Measurements from ENCODE around the gene LRRC45.

Gene LRRC45

GRCh38 chr17:81994593-81995462 is 28.3 kb upstream of the LRRC45 start:
- DNase-seq = no peak

GRCh38 chr17:81995463-81996231 is 27.5 kb upstream of the LRRC45 start:
- no peak for DNase-seq

- no peak for DNase-seq
Observed at GRCh38 chr17:81996232-81996756, 26.8 kb upstream of the LRRC45 start.

GRCh38 chr17:81996757-81997441 is 26.2 kb upstream of the LRRC45 start:
- DNase-seq = no peak

- DNase-seq = no peak
Observed at GRCh38 chr17:81998212-81998611, 24.9 kb upstream of the LRRC45 start.

DNA sequence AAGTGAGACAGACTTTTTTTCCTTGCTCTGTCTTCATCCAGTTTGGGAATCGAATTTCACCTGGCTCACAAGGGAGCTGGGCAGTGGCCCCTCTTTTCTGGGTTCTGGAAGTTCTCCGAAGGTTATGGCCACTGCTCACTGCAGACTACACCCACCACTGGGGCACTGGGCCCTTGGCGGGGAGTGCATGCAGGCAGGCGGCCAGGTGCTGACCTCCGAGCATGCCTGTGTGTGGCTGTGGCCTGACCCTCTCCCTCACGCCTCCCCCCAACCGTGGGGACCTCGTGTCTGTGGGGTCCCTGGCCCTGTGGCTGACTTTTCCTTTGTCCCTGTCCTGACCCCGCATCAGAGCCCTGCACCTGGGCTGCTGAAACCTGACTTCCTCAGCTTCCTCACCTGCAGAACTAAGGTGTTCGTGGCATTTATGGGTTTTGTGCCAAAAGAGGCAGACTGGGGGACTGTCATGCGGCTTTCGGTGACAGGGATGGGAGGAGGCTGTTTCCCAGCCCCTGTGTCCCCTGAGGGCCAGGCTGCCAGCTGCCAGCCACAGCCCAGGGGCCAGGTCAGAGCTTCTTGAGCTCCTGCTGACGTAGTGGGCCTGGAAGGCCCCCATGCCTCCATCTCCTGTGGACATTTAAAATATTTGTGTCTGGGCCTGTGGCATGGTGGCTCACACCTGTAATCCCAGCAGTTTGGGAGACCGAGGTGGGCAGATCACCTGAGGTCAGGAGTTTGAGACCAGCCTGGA is 24.2 kb upstream of the LRRC45 start:
- no peak for DNase-seq

GRCh38 chr17:81999587-81999975 is 23.5 kb upstream of the LRRC45 start:
- DNase-seq = no peak

DNA sequence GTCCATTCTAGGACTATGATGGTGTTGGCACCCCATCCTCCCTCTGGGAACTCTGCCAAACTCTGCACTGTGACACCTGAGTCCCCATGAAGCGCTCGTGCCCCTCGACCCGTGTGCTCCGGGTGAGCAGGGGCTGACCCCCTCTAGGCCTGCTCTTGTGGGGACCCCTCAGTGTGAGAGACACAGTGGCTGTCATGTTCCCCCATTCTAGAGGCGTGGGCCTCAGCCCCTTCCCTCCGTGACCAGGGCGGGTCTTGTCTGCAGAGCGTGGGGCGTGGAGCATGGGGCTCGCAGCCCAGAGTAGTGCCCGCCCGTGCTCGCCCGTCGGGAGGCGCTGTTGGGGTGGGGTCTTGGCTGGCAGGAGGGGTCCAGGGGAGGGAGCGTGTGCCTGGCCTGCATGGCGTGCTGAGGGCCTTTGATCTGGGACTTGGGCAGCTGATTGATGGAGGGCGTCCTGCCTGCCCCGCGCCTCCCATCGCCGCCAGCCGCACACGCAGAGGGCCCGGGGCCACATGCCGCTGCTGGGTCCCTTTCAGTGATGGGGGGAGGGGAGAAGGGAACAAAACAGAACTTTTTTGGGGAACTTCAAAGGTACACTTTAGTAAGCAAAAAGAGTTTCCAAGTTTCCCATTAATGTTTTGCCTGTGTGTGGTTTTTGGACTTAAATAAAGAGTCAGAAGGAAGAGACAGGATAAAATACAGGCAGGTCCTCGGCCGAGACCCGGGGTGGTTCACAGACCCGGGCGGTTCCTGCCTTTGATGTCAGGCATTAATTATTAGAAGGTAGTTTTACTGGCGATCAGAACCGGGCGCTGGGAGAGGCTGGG is 22.9 kb upstream of the LRRC45 start:
- no peak for DNase-seq

- no peak for DNase-seq
Observed at GRCh38 chr17:82000803-82001570, 22.1 kb upstream of the LRRC45 start.

DNA sequence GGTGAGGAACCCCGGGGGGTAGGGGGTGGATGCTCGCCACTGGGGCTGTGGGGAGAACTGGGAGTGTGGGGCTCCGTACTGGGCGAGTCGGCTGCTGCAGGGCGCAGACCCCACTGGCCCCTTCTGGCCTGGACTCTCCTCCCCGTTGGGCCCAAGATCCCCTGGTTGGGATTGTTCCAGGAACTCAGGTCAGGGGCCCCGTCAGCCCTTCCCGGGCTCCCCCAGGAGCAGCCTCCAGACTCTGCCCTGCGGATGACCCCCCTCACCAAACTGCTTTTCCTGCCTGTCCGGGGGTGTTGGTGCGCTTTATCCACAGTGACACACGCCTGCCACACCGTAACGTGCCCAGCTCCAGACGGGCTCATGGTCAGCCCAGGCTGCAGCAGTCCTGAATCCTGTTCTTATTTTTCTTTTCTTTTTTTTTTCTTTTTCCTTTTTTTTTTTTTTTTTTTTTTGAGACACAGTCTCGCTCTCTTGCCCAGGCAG is 21.5 kb upstream of the LRRC45 start:
- no peak for DNase-seq

DNA sequence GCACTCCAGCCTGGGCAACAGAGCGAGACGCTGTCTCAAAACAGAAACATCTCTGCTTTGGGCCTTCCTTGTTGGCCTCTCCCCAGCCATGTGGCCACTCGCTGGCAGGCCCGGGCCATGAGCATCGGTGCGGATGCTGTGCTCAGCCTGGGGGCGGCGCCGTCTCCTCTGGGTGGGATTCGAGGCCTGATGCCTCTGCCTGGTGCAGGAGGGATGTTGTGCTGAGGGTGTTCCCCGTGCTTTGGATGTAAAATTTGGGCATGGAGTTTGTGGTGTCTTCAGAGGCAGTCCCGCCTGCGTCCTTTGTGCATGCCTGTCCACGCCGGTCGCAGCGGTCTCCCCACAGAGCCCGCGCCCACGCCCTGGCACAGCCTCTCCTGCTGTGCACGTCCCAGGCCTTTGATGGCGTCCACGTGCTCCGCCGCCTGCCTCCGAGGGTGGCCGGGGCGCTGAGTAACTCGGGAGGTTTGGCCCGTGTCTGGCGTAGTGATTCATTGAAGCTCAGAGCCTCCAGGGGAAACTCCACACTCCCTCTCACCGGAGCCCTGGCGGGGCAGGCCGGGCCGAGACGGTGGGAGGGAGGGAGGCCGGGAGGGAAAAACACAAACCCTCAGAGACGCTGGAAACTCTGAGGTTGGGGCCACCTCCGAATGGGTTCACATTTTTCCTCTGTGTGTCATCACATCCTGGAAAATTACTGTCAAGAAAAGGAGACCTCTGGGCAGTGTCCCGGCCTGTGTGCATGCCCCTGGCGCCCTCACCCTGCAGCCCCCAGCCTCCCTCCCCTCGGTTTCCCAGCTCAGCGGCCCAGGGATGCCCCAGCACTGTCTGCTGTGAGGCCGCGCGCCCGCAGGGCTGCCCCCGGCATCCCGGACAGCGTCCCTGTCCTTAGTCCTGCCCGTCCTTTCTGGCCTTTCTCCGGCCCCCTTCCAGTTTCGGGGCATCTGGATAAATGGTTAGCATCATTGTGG is 19.4 kb upstream of the LRRC45 start:
- DNase-seq = peak; percentile 89

- DNase-seq = no peak
Observed at GRCh38 chr17:82004517-82005455, 18.3 kb upstream of the LRRC45 start.

DNA sequence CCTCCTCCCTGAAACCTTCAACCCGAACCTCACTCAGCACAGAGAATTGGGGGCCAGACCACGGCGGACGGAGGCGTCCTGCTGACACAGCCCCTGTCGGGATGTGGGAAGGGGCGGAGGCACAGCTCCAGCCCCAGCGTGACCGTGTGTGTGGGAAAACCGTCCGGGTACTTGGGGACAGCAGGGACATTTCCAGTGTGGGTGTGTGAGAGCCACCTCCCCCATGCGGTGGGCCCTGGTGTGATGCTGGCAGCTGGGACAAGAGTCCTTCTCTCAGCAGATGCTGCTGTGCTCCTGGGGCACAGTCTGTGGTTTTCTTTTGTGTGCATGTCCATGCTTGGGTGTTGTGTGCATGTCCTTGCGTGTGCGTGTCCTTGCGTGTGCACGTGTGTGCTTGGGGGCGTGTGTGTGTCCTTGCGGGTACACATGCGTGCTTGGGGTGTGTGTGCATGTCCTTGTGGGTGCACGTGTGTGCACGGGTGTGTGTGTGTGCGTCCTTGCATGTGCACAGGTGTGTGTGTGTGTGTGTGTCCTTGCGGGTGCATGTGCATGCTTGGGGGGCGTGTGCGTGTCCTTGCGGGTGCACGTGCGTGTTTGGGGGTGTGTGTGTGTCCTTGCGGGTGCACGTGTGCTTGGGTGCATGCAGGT is 17.3 kb upstream of the LRRC45 start:
- DNase-seq = no peak

- DNase-seq = no peak
Observed at GRCh38 chr17:82006468-82007227, 16.5 kb upstream of the LRRC45 start.

DNA sequence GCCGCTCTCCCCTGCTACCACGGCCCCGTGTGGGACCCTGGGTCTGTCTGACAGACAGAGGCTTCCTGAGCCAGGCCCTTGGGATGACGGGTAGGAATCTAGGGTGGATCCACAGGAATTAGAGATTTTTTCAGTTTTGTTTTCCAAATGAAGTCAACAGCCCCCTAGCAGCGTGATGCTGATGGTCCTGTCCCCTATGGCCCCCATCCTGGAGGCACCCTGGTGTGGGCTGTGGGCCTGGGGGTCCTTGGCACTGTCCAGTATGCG is 15.9 kb upstream of the LRRC45 start:
- DNase-seq = no peak

- no peak for DNase-seq
Observed at GRCh38 chr17:82007495-82008257, 15.4 kb upstream of the LRRC45 start.
